NCI-H2196 treated with DMSO at 0.1 percent for 48 hours (cell line): ENCODE measurements around the gene HCLS1.

Experiments used
- DNase-seq: peaks from one replicate; lab custom pipeline; 2025; ENCODE audit not compliant: unreplicated experiment; lab: John Stamatoyannopoulos, UW

The HCLS1 gene

GRCh38 chr3:121658716-121659435, 1.8 kb downstream of the HCLS1 start:
- DNase-seq, result no peak

DNA sequence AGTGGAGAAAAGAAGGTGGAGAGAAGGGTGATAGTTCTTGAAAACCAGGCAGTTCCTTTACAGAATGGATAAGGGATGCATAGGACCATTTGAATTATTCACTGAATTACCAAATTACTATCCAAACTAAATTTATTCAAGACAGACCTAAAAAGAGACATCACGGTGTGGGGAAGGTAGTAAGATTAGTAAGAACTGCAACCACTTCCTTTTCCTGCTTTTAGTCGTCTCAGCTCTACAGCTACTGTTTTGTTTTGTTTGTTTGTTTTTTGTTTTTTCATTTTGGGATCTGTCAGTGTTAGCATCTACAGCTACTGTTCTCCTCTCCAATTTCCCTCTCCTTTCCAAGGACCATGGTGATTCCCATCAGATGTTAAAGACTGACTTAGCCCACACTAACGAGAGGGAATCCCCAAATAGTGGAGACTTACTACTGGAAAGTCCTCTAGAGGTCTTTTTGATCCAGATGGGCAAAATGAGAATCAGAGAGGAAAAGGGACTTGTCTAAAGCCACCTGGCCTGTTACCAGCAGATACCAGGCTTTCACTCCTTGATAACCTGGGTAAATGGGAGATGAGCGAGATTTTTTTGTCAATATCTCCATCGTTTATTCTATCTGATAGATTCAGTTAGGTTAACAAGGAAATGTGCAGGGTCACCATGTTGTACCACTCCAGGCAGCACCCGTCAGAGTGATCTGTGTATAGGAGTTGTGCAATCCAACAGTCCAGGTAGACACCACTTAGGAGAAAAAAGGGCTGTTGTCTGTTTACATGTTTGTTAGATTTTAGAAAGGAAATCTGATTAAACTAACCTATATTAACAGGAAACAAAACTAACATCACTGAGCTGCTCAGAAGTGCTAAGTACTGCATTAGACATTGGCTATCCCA, 6.0 kb downstream of the HCLS1 start:
- no peak for DNase-seq

GRCh38 chr3:121651684-121652083, 9.0 kb downstream of the HCLS1 start:
- DNase-seq, result no peak

DNA sequence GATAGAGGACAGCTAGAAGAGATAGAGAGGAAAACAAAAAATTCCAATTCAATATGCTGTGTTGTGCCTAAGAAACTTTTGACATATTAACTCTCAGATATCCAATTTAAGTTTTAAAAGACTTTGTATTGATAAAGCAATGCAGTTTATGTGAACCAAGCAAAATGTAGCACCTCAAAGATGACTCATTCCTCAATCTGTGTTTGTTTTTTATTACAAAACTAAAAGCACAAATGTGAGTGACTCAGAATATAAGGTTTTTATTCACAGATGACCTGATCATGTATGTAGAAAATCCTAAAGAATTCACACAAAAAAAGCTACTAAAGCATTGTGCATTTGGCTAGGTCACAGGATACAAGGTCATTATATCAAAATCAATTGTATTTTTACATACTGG, 11.1 kb downstream of the HCLS1 start:
- no peak for DNase-seq

- no peak for DNase-seq
Measured at GRCh38 chr3:121648219-121648958, 12.3 kb downstream of the HCLS1 start.

DNA sequence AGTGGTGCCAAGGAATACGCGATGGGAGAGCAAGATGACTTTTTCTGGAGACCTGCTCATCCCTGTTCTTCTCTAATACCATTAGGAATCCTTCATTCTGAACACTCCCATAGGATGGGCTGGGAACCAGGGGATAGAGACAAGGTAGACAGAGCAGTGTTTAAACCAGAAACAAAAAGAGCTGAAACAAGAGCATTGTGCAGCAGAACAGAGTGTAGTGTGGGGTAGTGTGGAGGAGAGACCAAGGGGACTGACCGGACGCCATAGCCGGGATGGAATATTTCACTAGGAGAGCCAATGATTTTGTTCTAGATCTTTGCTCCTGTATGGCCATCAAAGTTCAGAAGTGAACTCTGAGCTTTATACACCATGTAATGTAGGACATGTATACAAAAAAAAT, 15.6 kb downstream of the HCLS1 start:
- no peak for DNase-seq

GRCh38 chr3:121642601-121643314, 17.9 kb downstream of the HCLS1 start:
- no peak for DNase-seq

DNA sequence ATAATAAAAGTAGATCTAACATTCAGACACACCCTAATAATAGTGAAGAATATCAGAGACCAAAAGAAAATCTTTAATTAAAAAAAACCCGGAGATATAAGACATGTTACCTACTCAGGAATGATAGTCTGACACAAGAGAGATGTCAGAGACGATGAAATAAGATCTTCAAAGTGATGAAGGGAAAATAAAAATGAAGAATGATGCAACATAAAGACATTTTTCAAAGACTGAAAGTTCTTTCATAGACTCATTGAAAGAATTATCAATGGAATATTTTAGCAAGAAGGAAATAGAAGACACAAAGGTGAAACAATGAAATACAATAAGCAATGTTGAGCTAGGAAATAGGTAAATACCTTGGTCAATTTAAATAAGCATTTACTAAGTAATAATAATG, 19.6 kb downstream of the HCLS1 start:
- DNase-seq, result no peak

DNA sequence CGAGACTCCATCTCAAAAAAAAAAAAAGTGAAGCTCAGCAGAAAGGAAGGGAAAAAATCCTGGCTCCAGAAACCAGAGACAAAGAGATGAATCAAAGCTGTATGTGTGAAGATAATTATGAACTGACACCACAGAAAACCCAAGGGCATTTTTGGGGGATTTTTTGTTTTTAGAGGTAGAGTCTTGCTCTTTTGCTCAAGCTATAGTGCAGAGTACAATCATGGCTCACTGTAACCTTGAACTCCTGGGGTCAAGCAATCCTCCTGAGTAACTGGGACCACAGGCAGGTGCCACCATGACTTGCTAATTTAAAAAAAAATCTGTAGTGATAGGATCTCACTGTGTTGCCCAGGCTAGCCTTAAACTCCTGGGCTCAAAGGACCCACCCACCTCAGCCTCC, 22.8 kb downstream of the HCLS1 start:
- DNase-seq, result no peak

GRCh38 chr3:121630355-121630754, 30.3 kb downstream of the HCLS1 start:
- DNase-seq, result no peak

DNA sequence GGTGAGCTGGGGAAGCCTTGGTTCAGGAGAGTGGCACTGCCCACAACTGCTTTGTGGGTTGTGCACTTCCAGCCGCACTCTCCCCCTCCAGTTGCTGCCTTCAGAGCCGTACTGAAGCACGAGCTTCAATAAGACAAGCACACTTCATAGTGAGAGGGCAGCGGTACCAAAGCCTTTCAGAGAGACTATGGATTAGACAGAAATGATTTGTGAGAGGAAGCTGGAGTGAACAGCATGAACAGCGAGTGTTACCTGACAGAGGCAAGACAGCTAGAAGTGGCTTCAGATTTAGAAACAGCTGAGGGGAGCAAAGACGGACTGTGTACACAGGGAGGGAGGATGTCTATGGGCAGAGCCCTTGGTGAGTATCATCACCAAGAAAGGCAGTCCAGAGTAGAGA, 31.1 kb downstream of the HCLS1 start:
- no peak for DNase-seq

GRCh38 chr3:121627622-121628021, 33.1 kb downstream of the HCLS1 start:
- no peak for DNase-seq

DNA sequence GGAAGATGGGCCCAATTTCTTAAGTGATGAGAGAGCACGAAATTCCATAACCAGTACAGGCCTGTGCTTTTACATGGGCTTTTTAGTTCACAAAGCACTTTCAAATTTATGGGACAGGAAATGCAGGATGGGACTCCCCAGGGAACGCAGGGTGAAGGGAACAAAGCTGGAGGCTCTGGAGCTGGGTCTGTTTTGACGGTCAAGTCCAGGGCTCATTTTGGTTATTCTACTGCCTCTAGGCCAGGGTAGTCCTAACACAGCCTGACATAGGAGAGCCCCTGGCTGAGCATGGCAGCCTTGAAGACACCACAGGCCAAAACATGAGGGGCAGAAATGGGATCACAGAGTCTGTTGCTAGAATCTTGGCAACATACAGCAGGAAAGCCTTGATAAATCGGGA, 33.5 kb downstream of the HCLS1 start:
- no peak for DNase-seq

GRCh38 chr3:121626495-121626894, 34.2 kb downstream of the HCLS1 start:
- no peak for DNase-seq

- no peak for DNase-seq
Measured at GRCh38 chr3:121624147-121624899, 36.4 kb downstream of the HCLS1 start.

DNA sequence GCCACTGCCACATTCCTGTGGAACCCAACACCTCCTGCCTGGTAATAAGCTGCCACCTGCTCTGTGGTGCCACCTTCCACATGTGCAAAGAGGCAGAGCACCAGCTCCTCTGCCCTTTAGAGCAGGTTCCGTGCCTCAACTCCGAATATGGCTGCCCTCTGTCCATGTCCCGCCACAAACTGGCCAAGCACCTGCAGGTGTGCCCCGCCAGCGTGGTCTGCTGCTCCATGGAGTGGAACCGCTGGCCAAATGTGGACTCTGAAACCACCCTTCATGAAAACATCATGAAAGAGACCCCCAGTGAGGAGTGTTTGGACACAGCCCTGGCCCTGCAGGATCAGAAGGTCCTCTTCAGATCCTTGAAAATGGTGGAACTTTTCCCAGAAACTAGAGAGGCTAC, 39.2 kb downstream of the HCLS1 start:
- DNase-seq, result no peak

DNA sequence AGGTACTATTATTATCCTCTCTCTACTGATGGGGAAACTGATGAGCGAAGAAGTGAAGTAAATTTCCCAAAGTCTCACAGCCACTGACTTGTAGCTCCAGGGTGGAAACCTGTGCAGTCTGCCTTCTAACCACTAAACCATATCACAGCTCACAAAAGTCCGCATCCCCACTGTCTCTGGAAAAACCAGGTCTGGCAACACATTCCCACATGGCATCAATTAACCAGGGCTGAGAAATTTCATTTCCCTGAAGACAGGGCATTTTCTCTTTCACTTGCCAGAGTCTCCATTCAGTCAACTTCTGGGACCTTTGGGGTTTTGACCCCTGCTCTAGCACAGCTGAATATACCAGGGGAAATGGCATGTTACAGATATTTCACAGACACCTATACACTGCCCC, 41.0 kb downstream of the HCLS1 start:
- DNase-seq, result no peak

- DNase-seq, result no peak
Measured at GRCh38 chr3:121606106-121606505, 54.6 kb downstream of the HCLS1 start.

DNA sequence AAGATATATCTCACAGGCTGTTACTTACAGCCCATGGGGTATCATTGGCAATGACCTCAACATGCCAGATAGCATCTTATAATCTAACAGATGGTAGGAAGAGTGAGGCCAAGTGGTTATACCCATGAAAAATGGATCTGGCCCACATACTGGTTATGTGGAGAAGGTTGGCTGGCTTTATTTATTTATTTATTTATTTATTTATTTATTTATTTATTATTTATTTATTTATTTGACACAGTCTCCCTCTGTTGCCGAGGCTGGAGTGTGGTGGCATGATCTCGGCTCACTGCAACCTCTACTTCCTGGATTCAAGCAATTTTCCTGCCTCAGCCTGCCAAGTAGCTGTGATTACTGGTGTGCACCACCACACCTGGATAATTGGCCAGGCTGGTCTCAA, 55.9 kb downstream of the HCLS1 start:
- no peak for DNase-seq

DNA sequence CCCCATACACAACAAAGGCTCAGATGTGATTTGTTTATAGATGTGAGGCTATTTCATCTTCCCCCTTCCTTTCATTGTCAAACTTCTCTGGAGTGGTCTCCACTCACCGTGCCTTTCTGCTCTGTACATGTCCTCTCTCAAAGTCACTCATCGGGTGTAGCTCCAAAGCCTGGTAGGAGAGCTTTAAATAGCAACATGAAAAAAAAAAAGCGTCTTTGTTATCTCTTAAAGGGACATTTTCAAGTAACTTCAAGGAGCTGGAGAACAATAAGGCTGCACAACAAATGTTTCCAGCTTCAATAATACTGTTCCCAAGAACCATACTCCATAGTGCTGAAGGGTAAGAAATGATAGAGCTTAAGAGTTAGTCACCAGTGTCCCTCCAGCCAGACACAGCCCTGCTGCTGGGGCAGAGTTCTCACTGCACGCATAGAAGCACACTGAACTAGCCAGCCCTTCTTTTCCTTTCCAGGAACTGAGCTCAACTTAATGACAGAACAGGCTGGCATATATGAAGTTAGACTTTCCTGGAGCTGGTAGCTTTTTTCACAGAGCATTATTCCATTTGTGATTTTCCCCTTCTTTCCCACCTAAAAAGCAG, 59.4 kb downstream of the HCLS1 start:
- DNase-seq, result no peak
